B cell (primary cell): ENCODE data around the gene MAML2. TPM values are rescaled to one million over a fixed set of nuclear protein-coding genes. Genes with fewer than 3 reads are reported as not detected.

Source experiments
- ATAC-seq: fragments of 200-7000 bp; cut with Tn5 transposase; one replicate; pipeline ENCODE4 v1.10.0; 2021; ENCODE audit warnings: low read depth, mild to moderate bottlenecking, moderate number of reproducible peaks, moderate library complexity
- CTCF ChIA-PET: fragments of 350-600 bp; sonication (Branson Sonifier 250); formaldehyde crosslinking; loops from one replicate; lab custom pipeline; 2021; ENCODE audit warnings: antibody characterized with exemption, inconsistent platforms; lab: Charles Lee
- POLR2A ChIA-PET: fragments of 350-600 bp; sonication (Branson Sonifier 250); formaldehyde crosslinking; loops from one replicate; lab custom pipeline; 2021; ENCODE audit warnings: antibody characterized with exemption; lab: Charles Lee
- DNase-seq: peaks from one replicate; pipeline ENCODE4 v3.0.0; 2013
- H2AFZ ChIP-seq: 2 replicates; pipeline ENCODE4 v1.6.1; 2012; ENCODE audit warnings: mild to moderate bottlenecking, low read depth, low read length; ENCODE audit not compliant: insufficient read depth, poor library complexity, severe bottlenecking
- H3K27ac ChIP-seq, 2 donors: 1 replicate in 1 of 2; 2 replicates in 1 of 2; pipeline ENCODE4 v1.5.1; 2012 to 2013; ENCODE audit warnings: low read length in 2 of 2, mild to moderate bottlenecking in 2 of 2, moderate library complexity in 1 of 2
- H3K27me3 ChIP-seq, 4 experiments: fragments of 200-600 bp in 1 of 4; sonication (generic) in 1 of 4; replicated peaks in 1 of 4; 1 replicate in 2 of 4; 2 replicates in 2 of 4; pipeline versions ENCODE4 v1.6.1 to v1.7.0; 2013 to 2016; ENCODE audit warnings: low read length in 3 of 4, mild to moderate bottlenecking in 2 of 4, mixed read lengths in 1 of 4, moderate library complexity in 1 of 4; ENCODE audit not compliant: insufficient read depth in 4 of 4, control insufficient read depth in 3 of 4; ENCODE audit errors: control extremely low read depth in 1 of 4
- H3K36me3 ChIP-seq, 2 experiments: replicated peaks in 1 of 2; 1 replicate in 1 of 2; 2 replicates in 1 of 2; pipeline versions ENCODE4 v1.6.1 to v1.7.1; 2013; ENCODE audit warnings: low read length in 1 of 2; ENCODE audit not compliant: insufficient read depth in 2 of 2, control insufficient read depth in 1 of 2; ENCODE audit errors: control extremely low read depth in 1 of 2, extremely low read depth in 1 of 2
- H3K4me1 ChIP-seq, 2 donors: fragments of 200-600 bp in 1 of 2; sonication (generic) in 1 of 2; 1 replicate in 1 of 2; 2 replicates in 1 of 2; pipeline versions ENCODE4 v1.5.1 to v1.6.1; 2013 to 2017; ENCODE audit warnings: low read length in 2 of 2; ENCODE audit not compliant: control insufficient read depth in 2 of 2, insufficient read depth in 2 of 2
- H3K4me2 ChIP-seq: replicated peaks from 2 replicates; pipeline ENCODE3; 2012; ENCODE audit warnings: mild to moderate bottlenecking, low read depth, low read length; ENCODE audit not compliant: poor library complexity, severe bottlenecking
- H3K4me3 ChIP-seq, 5 experiments: fragments of 200-600 bp in 1 of 5; sonication (generic) in 1 of 5; 1 replicate in 3 of 5; 2 replicates in 2 of 5; pipeline versions ENCODE4 v1.5.1 to v1.7.0; 2011 to 2016; ENCODE audit warnings: low read length in 4 of 5, mild to moderate bottlenecking in 4 of 5, low read depth in 2 of 5, control low read depth in 1 of 5, moderate library complexity in 1 of 5; ENCODE audit not compliant: insufficient read depth in 1 of 5; ENCODE audit errors: control extremely low read depth in 1 of 5, extremely low read depth in 1 of 5
- H3K79me2 ChIP-seq: fragments of 200-600 bp; sonication (generic); one replicate; pipeline ENCODE4 v1.6.0; 2016; ENCODE audit warnings: low read length; ENCODE audit not compliant: control insufficient read depth, insufficient read depth
- H3K9ac ChIP-seq: fragments of 200-600 bp; sonication (generic); 2 replicates; pipeline ENCODE4 v1.6.1; 2017; ENCODE audit warnings: mild to moderate bottlenecking, low read length, moderate library complexity
- H3K9me3 ChIP-seq, 3 donors: one replicate each; pipeline versions ENCODE4 v1.6.1 to v1.7.1; 2013; ENCODE audit warnings: low read length in 2 of 3; ENCODE audit not compliant: control insufficient read depth in 2 of 3, insufficient read depth in 1 of 3; ENCODE audit errors: control extremely low read depth in 1 of 3
- H4K20me1 ChIP-seq: 2 replicates; pipeline ENCODE4 v1.6.0; 2012; ENCODE audit warnings: mild to moderate bottlenecking, low read length; ENCODE audit not compliant: insufficient read depth, control insufficient read depth, poor library complexity, severe bottlenecking
- H3K27ac Mint-ChIP-seq: one replicate; pipeline ENCODE4 v1.8.0; 2021; ENCODE audit warnings: mixed read lengths
- H3K27me3 Mint-ChIP-seq: one replicate; pipeline ENCODE4 v1.8.0; 2021; ENCODE audit warnings: mixed read lengths
- H3K4me1 Mint-ChIP-seq: one replicate; pipeline ENCODE4 v1.8.0; 2021; ENCODE audit warnings: mixed read lengths
- H3K4me3 Mint-ChIP-seq: one replicate; pipeline ENCODE4 v1.8.0; 2021; ENCODE audit warnings: mixed read lengths
- H3K9me3 Mint-ChIP-seq: one replicate; pipeline ENCODE4 v1.8.0; 2022; ENCODE audit warnings: mixed read lengths; ENCODE audit not compliant: insufficient read depth
- CTCF ChIP-seq: fragments of 200-600 bp; IDR thresholded peaks from one replicate; pipeline ENCODE4 v1.8.0; 2022; ENCODE audit warnings: antibody characterized with exemption, mild to moderate bottlenecking
- EZH2 ChIP-seq: IDR thresholded peaks from 2 replicates; pipeline ENCODE4 v1.6.1; 2012; ENCODE audit warnings: borderline replicate concordance, low read depth, mild to moderate bottlenecking, moderate library complexity, low read length; ENCODE audit not compliant: insufficient read depth, poor library complexity, severe bottlenecking
- WGBS: methylation state at CpG from one replicate; pipeline ENCODE4 v1.1.5; 2013; ENCODE audit warnings: missing lambda C conversion rate; ENCODE audit not compliant: insufficient coverage; 5-methylcytosine and 5-hydroxymethylcytosine counted together
- intact Hi-C: fragments of 100-400 bp; cut with micrococcal nuclease; formaldehyde crosslinking; loops from one replicate; pipeline ENCODE4 v1.10.0; 2022
- polyA plus RNA-seq: library from polyadenylated mRNA; depleted of rRNA; stranded (reverse); fragments of >200 nt; gene quantifications from 2 replicates; pipeline ENCODE4 v1.2.3, GENCODE V29; 2012
- total RNA-seq, 2 donors: library from RNA; stranded (reverse); fragments of 120-200 nt in 1 of 2; gene quantifications; 1 replicate in 1 of 2; 2 replicates in 1 of 2; pipeline versions ENCODE4 v1.2.3 to v1.2.4, GENCODE V29; 2013 to 2022

The MAML2 gene
- total and polyA plus RNA-seq, 2 donors (not counting 1 experiment from before 2014, with no cell fraction given), result 10.7 to 26.4 TPM

GRCh38 chr11:96101146-96101545 lies 241.8 kb downstream of the MAML2 start:
- Histone ChIP-seq H3K36me3 (peaks cover 0 to 1% of the 10 kb centered on the region in 2 experiments), H3K4me1 (no peaks in the 10 kb centered on the region), H3K27me3 (no peaks in the 10 kb centered on the region), H3K9ac (no peak overlapping the region), H3K27ac (no peak overlapping the region), H3K9me3 (no peaks in the 10 kb centered on the region), H4K20me1 (no peaks in the 10 kb centered on the region), H3K4me3 (no peak overlapping the region), H3K79me2 (no peaks in the 10 kb centered on the region), H3K4me2 (no peak overlapping the region), H2AFZ (no peak overlapping the region)
- DNase-seq (no peak), ATAC-seq (no peak)
- Mint-ChIP-seq H3K9me3 (no peaks in the 10 kb centered on the region), H3K27me3 (no peaks in the 10 kb centered on the region), H3K27ac (no peak overlapping the region), H3K4me3 (no peak overlapping the region), H3K4me1 (peaks cover 8% of the 10 kb centered on the region)
- ChIA-PET POLR2A (interaction anchor here (0.7 kb wide), 1 partner anchor 16 kb away, joined by 6 read pairs; no protein-coding TSS in a partner anchor), CTCF (interaction anchor here (1.0 to 1.3 kb wide), 4 partner anchors 9 to 293 kb away, joined by 3 to 5 read pairs (median 3); partner anchors contain the start of gene MAML2)
- TF ChIP-seq CTCF (no peak), EZH2 (no peak)
- WGBS, result no CpG with 5 or more reads among the region's 4 CpGs
- intact Hi-C loops, result no loop called here

GRCh38 chr11:96098511-96099241 lies 244.3 kb downstream of the MAML2 start:
- Mint-ChIP-seq H3K9me3 (no peaks in the 10 kb centered on the region), H3K27ac (peak overlapping the region; percentile 7), H3K27me3 (no peaks in the 10 kb centered on the region), H3K4me3 (no peak overlapping the region), H3K4me1 (peaks cover 10% of the 10 kb centered on the region)
- ATAC-seq (no peak), DNase-seq (no peak)
- H3K79me2 ChIP-seq, result no peaks in the 10 kb centered on the region
- no peaks in the 10 kb centered on the region for H3K4me1 ChIP-seq
- intact Hi-C loops, result no loop called here
- no peaks in the 10 kb centered on the region for H3K9me3 ChIP-seq
- H2AFZ ChIP-seq, result no peak overlapping the region
- WGBS, result 100% methylated on average over 3 of the region's 7 CpGs
- no peak overlapping the region for H3K4me3 ChIP-seq
- H4K20me1 ChIP-seq, result no peaks in the 10 kb centered on the region
- no peaks in the 10 kb centered on the region for H3K27me3 ChIP-seq
- H3K9ac ChIP-seq, result no peak overlapping the region
- peaks cover 0 to 1% of the 10 kb centered on the region in 2 experiments for H3K36me3 ChIP-seq
- ChIA-PET POLR2A (no interaction called here), CTCF (interaction anchor here (1.0 kb wide), 1 partner anchor 244 kb away, joined by 6 read pairs; the partner anchor contains the start of gene MAML2)
- no peak overlapping the region for H3K27ac ChIP-seq
- no peak overlapping the region for H3K4me2 ChIP-seq
- TF ChIP-seq EZH2, result no peak
- no peak for TF ChIP-seq CTCF
